Measurements from ENCODE around the gene B3GAT2.
A peak's percentile ranks its signal among the peaks of the same experiment; 100 is the strongest.

The B3GAT2 gene

GRCh38 chr6:70955441-70956190 is 1.2 kb downstream of the B3GAT2 start:
- peak; percentile 97 for ATAC-seq
- TF ChIP-seq ZFP30 (CRISPR knock-in tag; IDR thresholded peaks at IDR 0.05) (no peak), OSR1 (CRISPR knock-in tag; IDR thresholded peaks at IDR 0.05) (no peak), ESRRG (CRISPR knock-in tag; IDR thresholded peaks at IDR 0.05) (no peak), ARNTL (CRISPR knock-in tag; IDR thresholded peaks at IDR 0.05; ENCODE audit: borderline replicate concordance, low read depth) (no peak), TCF4 (CRISPR knock-in tag; IDR thresholded peaks at IDR 0.05; ENCODE audit: borderline replicate concordance) (no peak), ZNF565 (CRISPR knock-in tag; conservative IDR thresholded peaks at IDR 0.05; ENCODE audit: low read depth) (no peak), CREB5 (CRISPR knock-in tag; IDR thresholded peaks at IDR 0.05; ENCODE audit: low read depth) (no peak)

DNA sequence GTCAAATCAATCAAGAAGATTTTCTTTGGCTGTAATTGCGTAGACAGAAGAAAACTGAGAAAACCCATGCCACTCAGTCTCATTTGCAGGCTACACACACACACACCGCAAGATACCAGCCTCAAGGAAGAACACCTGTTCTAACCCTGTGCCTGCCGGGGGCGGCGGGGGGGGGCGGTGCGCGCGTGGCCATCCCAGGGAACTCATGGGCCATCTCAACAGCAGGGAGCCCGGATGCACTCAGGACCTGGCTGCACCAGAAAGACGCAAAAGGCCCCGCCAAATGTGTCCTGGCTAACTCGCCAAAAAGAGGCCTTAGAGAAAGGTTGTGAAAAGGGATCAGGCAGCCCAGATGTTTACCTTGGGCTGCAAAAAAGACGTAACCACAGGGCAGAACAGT is 2.1 kb downstream of the B3GAT2 start:
- TF ChIP-seq PATZ1 (CRISPR knock-in tag; IDR thresholded peaks at IDR 0.05; ENCODE audit: borderline replicate concordance) (no peak), ESRRG (CRISPR knock-in tag; IDR thresholded peaks at IDR 0.05) (no peak), GLIS3 (CRISPR knock-in tag; IDR thresholded peaks at IDR 0.05) (no peak), ZNF565 (CRISPR knock-in tag; conservative IDR thresholded peaks at IDR 0.05; ENCODE audit: low read depth) (no peak), ZNF8 (CRISPR knock-in tag; IDR thresholded peaks at IDR 0.05) (no peak), ZFP30 (CRISPR knock-in tag; IDR thresholded peaks at IDR 0.05) (no peak), ZNF70 (CRISPR knock-in tag; IDR thresholded peaks at IDR 0.05) (no peak), CREB5 (CRISPR knock-in tag; IDR thresholded peaks at IDR 0.05; ENCODE audit: low read depth) (no peak), ARNTL (CRISPR knock-in tag; IDR thresholded peaks at IDR 0.05; ENCODE audit: borderline replicate concordance, low read depth) (no peak), ZC3H10 (CRISPR knock-in tag; IDR thresholded peaks at IDR 0.05) (no peak), PPARA (CRISPR knock-in tag; IDR thresholded peaks at IDR 0.05; ENCODE audit: borderline replicate concordance) (no peak), ZFP3 (CRISPR knock-in tag; IDR thresholded peaks at IDR 0.05) (no peak), BACH2 (CRISPR knock-in tag; IDR thresholded peaks at IDR 0.05; ENCODE audit: borderline replicate concordance) (no peak)
- TF ChIP-seq, protein P1, sequence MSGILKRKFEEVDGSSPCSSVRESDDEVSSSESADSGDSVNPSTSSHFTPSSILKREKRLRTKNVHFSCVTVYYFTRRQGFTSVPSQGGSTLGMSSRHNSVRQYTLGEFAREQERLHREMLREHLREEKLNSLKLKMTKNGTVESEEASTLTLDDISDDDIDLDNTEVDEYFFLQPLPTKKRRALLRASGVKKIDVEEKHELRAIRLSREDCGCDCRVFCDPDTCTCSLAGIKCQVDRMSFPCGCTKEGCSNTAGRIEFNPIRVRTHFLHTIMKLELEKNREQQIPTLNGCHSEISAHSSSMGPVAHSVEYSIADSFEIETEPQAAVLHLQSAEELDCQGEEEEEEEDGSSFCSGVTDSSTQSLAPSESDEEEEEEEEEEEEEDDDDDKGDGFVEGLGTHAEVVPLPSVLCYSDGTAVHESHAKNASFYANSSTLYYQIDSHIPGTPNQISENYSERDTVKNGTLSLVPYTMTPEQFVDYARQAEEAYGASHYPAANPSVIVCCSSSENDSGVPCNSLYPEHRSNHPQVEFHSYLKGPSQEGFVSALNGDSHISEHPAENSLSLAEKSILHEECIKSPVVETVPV (CRISPR knock-in tag; IDR thresholded peaks at IDR 0.05): no peak
- ATAC-seq: no peak

GRCh38 chr6:70954176-70954575 is 2.7 kb downstream of the B3GAT2 start:
- no peak for ATAC-seq
- no peak for TF ChIP-seq SNAI2 (CRISPR knock-in tag; IDR thresholded peaks at IDR 0.05)
- TF ChIP-seq, protein P2, sequence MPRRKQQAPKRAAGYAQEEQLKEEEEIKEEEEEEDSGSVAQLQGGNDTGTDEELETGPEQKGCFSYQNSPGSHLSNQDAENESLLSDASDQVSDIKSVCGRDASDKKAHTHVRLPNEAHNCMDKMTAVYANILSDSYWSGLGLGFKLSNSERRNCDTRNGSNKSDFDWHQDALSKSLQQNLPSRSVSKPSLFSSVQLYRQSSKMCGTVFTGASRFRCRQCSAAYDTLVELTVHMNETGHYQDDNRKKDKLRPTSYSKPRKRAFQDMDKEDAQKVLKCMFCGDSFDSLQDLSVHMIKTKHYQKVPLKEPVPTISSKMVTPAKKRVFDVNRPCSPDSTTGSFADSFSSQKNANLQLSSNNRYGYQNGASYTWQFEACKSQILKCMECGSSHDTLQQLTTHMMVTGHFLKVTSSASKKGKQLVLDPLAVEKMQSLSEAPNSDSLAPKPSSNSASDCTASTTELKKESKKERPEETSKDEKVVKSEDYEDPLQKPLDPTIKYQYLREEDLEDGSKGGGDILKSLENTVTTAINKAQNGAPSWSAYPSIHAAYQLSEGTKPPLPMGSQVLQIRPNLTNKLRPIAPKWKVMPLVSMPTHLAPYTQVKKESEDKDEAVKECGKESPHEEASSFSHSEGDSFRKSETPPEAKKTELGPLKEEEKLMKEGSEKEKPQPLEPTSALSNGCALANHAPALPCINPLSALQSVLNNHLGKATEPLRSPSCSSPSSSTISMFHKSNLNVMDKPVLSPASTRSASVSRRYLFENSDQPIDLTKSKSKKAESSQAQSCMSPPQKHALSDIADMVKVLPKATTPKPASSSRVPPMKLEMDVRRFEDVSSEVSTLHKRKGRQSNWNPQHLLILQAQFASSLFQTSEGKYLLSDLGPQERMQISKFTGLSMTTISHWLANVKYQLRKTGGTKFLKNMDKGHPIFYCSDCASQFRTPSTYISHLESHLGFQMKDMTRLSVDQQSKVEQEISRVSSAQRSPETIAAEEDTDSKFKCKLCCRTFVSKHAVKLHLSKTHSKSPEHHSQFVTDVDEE (CRISPR knock-in tag; IDR thresholded peaks at IDR 0.05): no peak
- TF ChIP-seq PPARA (CRISPR knock-in tag; IDR thresholded peaks at IDR 0.05; ENCODE audit: borderline replicate concordance): no peak
- TF ChIP-seq ARNTL (CRISPR knock-in tag; IDR thresholded peaks at IDR 0.05; ENCODE audit: borderline replicate concordance, low read depth): no peak
- no peak for TF ChIP-seq RARB (CRISPR knock-in tag; IDR thresholded peaks at IDR 0.05)
- no peak for TF ChIP-seq ZNF565 (CRISPR knock-in tag; conservative IDR thresholded peaks at IDR 0.05; ENCODE audit: low read depth)
- TF ChIP-seq, protein P1 (CRISPR knock-in tag; IDR thresholded peaks at IDR 0.05): no peak
- no peak for TF ChIP-seq ZFP30 (CRISPR knock-in tag; IDR thresholded peaks at IDR 0.05)
- TF ChIP-seq GLIS3 (CRISPR knock-in tag; IDR thresholded peaks at IDR 0.05): no peak
- TF ChIP-seq ZNF70 (CRISPR knock-in tag; IDR thresholded peaks at IDR 0.05): no peak
- no peak for TF ChIP-seq ZNF8 (CRISPR knock-in tag; IDR thresholded peaks at IDR 0.05)
- TF ChIP-seq TOX (CRISPR knock-in tag; IDR thresholded peaks at IDR 0.05; ENCODE audit: borderline replicate concordance): no peak
- no peak for TF ChIP-seq BACH2 (CRISPR knock-in tag; IDR thresholded peaks at IDR 0.05; ENCODE audit: borderline replicate concordance)
- no peak for TF ChIP-seq PATZ1 (CRISPR knock-in tag; IDR thresholded peaks at IDR 0.05; ENCODE audit: borderline replicate concordance)
- TF ChIP-seq ESRRG (CRISPR knock-in tag; IDR thresholded peaks at IDR 0.05): no peak
- TF ChIP-seq CSDC2 (CRISPR knock-in tag; IDR thresholded peaks at IDR 0.05): no peak
- TF ChIP-seq CREB5 (CRISPR knock-in tag; IDR thresholded peaks at IDR 0.05; ENCODE audit: low read depth): no peak
